Measurements from ENCODE around the gene MCU.

The MCU gene

DNA sequence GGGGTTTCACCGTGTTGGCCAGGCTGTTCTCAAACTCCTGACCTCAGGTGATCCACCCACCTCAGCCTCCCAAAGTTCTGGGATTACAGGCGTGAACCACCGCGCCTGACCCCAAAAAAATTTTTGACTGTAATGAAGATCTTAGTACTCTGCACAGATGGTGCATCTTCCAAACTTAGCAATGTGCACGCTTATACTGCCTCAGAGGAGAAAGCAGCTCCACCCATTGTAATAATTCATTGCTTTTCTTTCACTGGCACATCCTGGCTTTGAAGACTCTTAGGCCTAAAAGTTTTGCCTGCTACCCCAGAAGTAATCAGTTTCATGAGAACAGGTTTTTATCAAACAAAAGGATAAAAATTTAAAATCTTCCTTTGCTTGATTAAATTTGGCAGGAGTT, 149.5 kb downstream of the MCU start:
- no peak for DNase-seq (ENCODE audit: low read depth, low spot score)

DNA sequence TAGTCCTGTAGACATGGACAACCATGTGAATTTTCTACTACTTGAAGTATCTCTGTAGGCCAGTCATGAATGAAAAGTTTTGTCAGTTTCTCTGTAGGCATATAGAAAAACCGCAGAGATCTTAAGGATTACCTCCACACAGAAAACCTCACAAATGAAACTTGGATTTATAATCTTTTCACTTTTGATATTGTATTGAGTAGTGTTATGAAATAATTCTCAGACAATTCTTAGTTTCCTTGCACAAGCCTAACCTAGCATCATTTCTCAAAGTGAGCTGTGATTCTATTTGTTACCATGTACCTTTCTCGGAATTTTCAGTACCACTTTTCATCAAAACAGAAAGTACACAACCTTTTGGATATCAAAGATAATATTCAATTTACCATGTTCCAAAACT, 150.2 kb downstream of the MCU start:
- no peak for DNase-seq (ENCODE audit: low read depth, low spot score)

DNA sequence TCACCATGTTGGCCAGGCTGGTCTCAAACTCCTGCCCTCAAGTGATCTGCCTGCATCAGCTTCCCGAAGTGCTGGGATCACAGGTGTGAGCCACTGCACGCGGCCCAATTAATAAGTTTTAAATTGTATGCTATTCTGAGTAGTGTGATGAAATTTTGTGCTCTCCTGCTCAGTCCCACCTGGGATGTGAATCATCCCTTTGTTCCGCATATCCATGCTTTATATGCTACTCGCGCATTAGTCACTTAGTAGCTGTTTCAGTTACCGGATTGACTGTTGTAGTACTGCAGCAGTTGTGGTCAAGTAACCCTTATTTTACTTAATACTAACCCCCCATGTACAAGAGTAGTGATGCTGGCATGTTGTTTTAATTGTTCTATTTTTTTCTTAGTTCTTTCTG, 154.3 kb downstream of the MCU start:
- DNase-seq (ENCODE audit: low read depth, low spot score), result no peak

DNA sequence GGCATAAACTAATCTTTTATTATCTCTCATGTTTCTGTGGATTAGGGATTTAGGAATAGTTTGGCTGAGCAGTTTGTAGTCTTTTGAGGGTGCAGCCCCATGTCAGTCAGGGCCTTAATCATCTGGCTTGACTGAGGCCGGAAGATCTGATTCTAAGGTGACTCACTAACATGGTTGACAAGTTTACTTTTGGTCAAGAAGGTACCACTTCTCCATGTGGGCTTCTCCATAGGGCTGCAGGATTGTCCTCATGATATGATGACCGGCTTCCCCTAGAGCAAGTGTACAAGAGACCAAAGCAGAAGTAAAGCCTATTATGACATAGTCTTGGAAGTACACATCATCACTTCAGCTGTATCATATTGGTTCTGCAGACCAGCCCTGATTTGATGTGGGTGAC, 155.7 kb downstream of the MCU start:
- DNase-seq (ENCODE audit: low read depth, low spot score), result no peak

DNA sequence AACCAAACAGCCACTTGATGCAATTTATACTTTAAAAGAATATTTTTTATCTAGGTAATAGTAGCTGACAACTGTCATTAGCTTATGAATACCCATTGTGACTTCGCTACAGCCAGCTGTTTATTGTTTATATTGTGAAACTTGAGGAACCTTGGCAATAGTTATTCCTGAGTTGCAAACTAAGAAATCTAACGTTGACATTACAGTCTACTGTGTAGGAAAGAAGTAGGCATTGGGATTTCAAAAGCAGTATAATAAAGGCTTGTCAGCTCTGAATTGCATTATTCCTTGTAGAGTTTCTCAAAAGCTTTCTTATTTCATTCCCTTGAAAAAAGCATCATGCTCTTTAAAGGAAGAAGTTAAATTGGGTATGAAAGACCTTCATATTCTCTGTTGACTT, 158.9 kb downstream of the MCU start:
- DNase-seq (ENCODE audit: low read depth, low spot score), result no peak

DNA sequence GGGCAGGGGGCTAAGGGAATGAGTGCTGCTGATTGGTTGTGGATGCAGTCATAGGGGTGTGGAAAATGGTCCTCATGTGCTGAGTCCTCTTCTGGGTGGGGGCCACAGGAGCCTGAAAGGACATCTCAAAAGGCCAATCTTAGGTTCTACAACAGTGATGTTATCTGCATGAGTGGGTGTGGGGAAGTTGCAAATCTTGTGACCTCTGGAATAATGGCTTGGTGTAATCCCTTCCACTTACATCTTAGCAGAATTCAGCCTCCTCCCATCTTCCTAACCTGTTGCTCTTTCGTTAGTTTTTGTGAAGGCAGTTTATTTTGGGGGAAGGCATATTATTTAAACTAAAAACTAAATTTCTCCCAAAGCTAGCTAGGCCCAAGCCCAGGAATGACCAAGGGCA, 159.6 kb downstream of the MCU start:
- DNase-seq (ENCODE audit: low read depth, low spot score), result no peak

DNA sequence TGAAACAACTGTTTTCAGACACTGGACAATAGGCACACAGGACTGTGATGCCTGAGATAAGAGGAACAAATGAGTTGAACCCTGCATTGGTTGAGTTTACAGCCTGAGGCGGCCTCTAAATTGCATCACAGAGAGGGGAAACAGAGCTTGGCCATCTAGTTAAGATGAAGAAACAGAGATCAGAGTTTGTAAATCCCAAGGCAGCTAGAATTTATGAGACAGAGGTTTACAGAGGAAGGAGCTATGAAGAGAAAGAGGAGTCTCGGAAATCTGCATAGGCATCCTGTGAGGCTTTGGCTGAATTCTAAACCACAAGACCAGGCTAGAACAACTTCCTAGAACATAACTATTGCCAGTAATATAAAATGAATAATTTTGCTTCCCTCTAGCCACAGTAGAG, 160.6 kb downstream of the MCU start:
- peak; percentile 6 for DNase-seq (ENCODE audit: low read depth, low spot score)

DNA sequence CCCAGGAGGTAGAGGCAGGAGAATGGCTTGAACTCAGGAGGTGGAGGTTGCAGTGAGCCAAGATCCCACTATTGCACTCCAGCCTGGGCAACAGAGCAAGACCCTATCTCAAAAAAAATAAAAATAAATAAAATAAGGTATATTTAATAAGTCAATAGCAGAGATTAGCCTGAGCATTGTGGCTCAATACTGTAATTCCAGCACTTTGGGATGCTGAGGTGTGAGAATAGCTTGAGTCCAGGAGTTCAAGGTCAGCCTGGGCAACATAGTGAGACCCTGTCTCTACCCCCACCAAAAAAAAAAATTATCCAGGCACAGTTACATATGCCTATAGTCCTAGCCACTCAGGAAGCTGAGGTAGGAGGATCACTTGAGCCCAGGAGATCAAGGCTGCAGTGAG, 163.2 kb downstream of the MCU start:
- no peak for DNase-seq (ENCODE audit: low read depth, low spot score)

DNA sequence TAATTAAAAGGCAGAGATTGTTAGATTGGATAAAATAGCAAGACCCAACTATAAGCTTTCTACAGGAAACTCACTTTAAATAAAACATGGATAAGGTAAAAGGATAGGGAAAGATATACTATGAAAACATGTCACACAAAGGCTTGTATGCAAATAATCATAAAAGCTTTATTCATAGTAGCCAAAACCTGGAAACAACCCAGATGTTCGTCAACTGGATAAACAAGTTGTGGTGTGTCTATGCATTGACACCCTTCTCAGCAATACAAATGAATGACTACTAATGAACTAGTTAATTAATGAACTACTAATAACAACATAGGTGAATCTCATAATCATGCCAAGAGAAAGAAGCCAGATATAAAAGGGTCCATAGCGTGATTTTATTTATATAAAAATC, 163.8 kb downstream of the MCU start:
- DNase-seq (ENCODE audit: low read depth, low spot score), result no peak

DNA sequence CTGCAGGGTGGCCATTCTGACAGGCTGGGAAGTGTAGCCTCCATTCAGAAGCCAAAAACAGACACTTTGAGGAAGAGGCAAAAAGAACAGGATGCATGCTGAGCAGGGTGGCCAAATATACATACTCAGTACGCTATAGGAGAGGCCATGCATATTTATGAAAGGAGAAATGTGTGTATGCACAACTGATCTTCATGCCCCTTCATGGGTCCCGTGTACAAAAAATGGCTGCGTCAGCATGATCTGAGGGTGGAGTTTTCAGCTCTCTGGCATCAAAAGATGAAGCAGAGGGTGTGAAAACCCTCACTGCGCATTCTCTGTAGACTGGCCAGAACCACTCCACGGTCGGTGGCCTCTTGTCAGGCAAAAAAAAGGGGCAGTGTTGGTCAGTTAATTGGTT, 166.1 kb downstream of the MCU start:
- no peak for DNase-seq (ENCODE audit: low read depth, low spot score)

DNA sequence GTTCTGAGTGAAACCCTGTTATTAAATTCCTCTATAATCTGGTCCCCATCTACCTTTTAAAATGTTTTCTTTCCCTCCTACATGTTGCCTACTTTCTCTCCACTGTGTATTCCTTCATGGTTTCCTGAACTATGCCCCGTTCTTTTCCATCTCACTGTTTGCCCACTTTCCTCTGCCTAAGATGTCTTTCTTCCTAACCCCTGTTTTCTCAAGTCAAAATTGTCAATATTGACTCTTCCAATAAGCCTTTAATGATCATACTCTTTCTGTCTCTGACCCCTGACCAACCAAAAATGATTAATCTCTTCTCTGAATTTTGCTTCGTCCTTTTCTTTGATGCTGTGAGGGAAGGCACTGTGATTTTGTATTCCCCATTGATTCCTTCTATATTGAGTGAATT, 171.0 kb downstream of the MCU start:
- no peak for DNase-seq (ENCODE audit: low read depth, low spot score)

DNA sequence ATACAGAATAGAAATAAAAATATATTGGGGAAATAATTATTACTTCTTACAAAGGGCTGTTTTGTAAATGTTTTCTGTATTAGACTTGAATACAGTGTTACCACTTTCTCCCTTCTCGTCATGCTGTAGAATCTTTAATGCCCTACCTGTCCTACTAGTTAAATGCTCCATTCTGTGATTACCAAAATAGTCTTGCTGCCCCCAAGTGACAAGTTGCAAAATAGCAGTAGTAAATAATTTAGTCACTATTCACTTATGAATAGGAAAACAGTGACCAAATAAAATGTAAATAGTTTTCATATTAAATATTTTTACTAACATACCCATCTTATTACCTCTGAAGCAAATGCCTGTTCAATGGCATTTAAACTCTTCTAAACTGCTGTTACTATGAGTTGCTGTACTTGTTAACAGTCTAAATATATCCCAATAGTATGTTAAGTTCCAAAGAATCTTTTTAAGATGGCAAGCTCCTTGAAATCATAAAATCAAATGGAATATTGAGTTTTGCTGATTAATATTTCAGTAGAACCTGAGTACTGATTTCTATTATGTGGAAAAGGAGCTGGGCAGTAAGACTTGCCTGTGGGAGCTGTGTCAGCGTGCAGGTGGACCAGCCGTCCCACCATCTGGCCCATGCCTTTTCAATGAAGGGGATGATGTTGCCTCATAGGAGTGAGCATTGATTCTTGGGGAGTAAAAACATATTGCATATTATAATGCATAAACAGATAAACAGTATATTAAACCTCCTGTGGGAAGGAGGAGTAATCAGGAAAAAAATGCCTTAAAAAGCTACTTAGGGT, 183.5 kb downstream of the MCU start:
- DNase-seq (ENCODE audit: low read depth, low spot score), result no peak

DNA sequence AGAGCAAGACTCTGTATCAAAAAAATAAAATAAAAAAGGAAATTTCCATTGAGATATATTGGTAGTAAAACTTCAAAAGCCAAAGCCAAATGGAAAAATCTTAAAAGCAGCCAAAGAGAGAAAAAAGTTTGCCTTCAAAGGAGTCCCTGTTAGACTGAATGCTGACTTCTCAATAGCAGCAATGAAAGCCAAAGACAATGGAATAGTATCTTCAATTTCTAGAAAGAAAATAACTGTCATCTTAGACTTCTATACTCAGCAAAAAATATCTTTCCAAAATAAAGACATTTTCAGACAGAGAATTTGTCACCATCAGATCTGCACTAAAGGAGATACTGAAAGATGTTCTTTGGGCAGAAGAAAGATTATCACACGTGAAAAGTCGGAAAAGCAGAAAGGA, 187.3 kb downstream of the MCU start:
- no peak for DNase-seq (ENCODE audit: low read depth, low spot score)

DNA sequence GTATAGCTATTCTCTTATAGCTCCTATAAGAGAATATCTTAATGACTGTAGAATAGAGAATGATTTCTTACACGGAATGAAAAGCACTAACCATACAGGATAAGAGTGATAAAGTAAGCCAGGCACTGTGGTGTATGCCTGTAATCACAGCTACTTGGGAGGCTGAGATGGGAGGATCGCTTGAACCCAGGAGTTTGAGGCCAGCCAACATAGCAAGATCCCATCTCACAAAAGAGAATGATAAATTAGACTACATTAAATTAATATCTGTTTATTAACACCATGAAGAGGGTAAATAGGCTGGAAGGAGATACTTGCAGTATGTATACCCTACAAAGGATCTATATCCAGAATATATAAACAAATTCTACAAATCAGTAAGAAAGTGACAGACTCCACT, 189.3 kb downstream of the MCU start:
- no peak for DNase-seq (ENCODE audit: low read depth, low spot score)

DNA sequence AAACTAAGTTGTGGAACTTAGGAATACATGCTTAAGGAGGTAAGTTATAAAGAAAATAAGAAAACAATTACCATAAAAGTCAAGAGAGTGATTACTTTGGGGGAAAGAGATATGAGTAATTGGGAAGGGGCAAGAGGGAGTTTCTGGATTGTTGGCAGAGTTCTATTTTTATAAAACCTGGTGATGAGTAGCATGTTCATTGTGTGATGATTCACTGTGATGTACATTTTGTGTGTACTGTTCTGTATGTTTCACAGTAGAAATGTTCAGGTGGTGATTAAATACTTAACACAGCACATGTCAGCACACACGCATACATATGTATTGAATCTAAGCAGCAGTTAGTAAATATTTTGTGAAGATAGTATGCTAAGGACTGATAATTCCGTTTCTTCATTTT, 191.9 kb downstream of the MCU start:
- no peak for DNase-seq (ENCODE audit: low read depth, low spot score)

DNA sequence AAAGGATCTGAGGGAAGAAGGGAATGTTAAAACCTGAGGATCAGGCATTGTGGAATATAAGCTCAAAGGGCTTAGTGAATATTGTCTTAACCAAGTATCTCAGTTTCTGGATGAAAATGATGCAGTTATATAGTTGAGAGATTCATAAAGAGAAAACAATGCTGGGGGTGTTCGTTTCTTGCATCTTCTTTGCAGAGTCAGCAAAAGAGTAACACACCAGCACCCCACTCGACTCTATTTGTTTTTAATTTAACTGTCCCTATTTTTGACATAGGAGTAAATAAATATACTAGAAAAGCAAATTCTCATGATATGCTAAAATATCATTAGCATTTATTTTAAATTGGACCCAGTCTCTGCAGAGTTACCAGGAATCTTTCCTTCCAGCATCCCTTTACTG, 194.0 kb downstream of the MCU start:
- no peak for DNase-seq (ENCODE audit: low read depth, low spot score)

DNA sequence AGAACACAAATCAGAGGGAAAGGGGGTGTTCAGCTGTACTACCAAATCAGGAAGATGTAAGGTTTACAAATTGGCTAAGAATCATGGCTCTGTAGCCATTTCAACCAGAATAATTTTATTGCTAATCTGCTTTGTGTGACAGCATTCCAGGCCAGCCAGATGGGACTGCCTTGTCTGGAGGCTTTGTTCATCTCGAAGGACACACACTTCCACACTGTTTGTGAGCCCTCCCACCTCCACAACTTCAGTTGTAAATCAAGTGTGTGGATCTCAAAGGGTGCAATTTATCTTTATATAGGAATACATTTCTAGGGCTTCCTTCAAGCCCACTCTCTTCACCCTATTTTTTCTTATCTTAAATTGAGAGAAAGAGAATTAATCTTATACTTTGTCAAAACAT, 194.7 kb downstream of the MCU start:
- no peak for DNase-seq (ENCODE audit: low read depth, low spot score)

DNA sequence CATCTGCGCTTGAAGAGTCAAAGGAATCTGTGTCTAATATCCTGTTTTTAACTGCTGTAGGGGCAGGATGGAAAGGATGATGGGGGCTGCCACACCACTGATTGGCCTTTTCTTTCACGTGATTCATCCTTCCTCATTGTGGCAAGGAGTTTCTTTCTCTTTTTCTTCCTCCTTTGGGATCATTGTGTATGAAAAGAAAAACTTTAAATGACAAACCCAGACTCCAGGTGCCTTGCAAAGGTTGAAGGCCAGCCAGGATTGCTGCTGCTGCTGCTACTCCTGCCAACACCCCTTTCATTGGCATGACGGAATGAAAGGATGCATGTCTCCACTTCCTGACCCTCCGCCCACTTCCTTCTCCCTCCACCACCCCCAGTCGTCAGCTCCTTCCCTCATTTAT, 195.1 kb downstream of the MCU start:
- DNase-seq (ENCODE audit: low read depth, low spot score), result no peak

DNA sequence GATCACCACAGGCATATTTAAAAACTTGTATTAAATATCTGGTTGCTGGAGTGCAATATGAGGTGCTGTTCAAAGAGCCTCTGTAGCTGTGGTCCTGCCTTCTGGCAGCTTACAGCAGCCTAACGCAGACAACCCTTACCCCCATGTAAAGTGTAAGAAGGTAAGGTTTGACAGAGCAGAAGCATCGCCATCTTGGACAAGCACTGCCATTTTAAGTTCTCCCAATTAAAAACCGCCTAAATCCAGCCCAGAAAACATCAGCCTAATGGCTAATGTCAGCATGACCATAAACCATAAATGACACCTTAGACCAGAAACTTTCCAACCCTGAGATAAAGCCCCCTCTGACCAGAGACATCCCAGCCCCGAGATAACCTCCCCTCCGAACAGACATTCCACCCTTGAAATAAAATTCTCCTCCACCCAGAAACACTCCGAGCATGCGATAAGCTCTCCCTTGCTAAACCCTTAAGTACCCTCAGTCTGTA, 196.3 kb downstream of the MCU start:
- peak; percentile 67 for DNase-seq (ENCODE audit: low read depth, low spot score)

DNA sequence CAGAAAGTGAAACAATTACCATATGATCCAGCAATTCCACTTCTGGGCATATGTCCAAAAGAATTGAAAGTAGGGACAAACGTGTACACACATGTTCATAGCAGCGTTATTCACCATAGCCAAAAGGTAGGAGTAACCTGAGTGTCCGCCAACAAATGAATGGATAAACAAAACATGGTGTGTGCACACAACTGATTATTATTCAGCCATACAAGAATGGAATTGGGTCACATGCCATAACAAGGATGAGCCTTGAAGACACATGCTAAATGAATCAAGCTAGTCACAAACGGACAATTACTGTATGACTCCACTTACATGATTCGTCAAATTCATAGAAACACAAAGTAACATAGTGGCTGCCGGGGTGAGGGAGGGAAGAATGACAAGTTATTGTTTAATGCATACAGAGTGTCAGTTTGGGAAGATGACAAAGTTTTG, 197.5 kb downstream of the MCU start:
- DNase-seq (ENCODE audit: low read depth, low spot score), result no peak

DNA sequence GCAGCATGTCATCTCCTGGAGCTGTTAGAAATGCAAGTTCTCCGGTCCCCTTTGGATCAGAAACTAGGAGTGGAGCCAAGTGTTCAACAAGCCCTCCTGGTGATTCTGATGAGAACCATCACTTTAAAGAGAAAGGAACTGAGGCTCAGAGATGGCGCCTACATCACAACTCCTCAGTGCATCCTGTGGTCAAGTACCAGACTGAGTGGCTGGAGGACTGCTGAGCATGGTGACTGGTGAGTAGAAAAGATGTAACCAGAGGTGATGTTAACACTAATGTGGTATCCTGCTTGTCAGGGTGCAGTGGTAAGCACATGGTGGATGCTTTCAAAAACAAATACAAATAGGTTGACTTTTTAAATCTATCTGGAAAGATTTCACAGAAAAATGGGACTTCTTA, 198.1 kb downstream of the MCU start:
- DNase-seq (ENCODE audit: low read depth, low spot score), result no peak

DNA sequence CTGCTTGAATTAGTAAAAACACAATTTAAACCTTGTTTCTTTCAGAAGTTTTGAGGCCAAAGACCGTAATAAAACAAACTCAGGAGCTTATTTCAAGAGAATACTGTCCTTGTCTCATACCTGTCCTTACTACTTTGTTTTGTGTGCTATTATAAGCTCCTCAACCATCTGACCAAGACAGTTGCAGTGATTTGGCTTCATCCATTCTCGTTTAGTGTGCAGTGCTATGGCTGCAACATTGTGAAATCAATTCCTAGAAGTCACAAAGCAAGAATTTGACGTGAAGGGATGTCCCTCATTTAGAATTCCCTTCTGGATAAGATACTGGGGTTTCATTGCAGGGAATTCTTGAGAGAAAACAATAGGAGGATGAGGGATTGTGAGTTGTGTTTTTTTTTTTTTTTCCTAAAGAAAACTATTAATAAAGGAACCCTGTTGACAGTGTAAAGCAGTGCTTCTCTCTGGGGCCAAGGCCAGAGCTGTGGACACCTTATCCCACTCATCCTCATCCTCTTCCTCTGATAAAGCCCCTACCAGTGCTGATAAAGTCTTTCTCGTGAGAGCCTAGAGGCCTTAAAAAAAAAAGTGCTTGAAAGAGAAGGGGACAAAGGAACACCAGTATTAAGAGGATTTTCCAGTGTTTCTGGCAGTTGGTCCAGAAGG, 201.3 kb downstream of the MCU start, which contains the start of gene OIT3:
Gene OIT3 (plus strand): TSS at position 604 of the 663 bp plus-strand sequence. CDS start 60 bp downstream, outside the sequence.
- no peak for DNase-seq (ENCODE audit: low read depth, low spot score)

DNA sequence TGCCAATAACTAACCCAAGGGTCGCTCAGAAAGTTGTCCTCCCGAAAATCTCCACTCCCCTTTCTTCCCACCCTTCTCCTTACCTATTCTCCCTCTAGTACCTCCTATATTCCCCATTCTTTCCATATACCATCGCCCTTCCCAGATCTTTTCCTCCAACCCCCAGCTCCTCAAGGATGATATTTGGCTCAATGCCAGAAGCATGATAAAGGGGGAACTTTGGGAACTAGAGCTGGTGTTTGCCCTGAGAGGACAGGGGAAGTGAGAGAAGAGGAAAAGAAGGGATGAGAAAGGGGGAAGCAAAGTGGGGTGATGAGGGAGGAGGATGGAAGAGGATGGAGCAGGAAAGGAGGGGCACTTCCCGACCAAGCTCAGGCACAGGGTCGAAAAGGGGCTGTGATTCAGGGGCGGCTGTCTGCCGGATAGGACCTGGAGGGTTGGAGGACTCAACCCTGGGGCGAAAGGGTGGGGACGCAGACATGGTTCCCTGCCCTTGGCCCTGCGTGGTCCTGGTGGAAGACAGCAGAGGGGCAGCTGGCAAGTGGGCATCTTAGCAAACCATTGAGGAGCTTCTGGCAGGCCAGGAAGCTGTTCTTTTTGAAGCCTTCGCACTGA, 203.4 kb downstream of the MCU start:
- no peak for DNase-seq (ENCODE audit: low read depth, low spot score)
